NCI-H345 (cell line): ENCODE data around the gene FNDC10.
"Not testable (repeated sequence)": the region's sequence is repeated elsewhere in the genome, so short reads cannot be mapped to it uniquely, and the experiment has no call there.

Source experiments
- DNase-seq: peaks from one replicate; lab custom pipeline; 2025; lab: John Stamatoyannopoulos, UW

The FNDC10 gene

DNA sequence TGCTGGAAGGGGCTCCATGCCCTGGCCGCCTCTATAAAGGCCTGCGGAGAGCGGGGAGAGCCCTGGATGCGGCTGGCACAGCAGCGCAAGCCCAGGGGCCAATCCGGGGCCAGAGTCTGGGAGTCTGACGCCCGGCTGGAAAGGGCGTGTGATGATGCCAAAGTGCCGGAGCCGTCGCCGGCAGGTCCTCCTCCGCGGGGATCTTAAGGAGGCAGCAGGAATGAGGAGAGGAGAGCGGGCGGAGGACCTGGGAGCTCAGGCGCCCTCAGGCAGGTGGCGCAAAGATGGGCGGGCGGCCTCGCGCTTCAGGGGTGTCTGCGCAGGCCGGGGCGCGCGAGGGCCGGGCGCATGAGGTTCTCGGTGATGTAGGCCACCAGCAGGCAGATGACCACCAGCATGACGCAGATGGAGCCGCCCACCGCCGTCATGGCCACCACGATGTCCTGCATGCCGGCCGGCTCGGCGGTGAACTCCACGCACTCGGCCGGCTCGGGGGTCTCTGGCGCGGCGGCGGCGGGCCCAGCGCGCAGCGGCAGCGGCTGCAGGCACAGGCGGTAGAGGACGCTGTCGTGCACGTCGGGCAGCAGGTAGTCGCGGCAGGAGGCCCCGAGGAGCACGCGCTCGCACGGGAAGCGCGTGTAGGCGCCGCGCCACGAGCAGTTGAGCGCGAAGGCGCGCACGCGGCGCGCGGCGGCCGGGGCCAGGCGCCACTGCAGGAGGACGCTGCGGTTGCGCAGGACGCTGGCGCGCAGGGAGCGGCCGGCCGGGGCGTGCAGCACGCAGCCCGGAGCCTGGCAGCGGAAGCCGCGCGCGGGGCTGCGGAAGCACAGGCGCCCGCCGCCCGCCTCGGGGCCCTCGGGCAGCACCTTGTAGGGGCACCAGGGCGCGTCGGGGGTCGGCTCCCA lies 653 bp downstream of the FNDC10 start:
- DNase-seq: peak; percentile 40

DNA sequence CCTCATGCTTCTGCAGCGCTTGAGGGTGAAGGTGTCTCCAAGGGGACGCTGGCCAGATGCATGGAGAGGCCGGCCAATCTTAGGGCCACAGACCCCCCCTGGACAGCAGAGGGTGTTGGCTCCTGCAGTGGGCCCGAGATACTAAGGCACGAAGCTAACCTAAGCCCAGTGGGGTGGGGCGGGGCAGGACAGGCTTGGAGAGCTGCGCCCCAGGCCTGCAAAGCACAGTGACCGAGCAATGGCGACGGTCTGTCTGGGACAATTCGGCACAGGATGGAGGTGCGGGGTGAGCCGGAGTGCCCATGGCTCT lies 1.3 kb downstream of the FNDC10 start:
- DNase-seq: no peak

DNA sequence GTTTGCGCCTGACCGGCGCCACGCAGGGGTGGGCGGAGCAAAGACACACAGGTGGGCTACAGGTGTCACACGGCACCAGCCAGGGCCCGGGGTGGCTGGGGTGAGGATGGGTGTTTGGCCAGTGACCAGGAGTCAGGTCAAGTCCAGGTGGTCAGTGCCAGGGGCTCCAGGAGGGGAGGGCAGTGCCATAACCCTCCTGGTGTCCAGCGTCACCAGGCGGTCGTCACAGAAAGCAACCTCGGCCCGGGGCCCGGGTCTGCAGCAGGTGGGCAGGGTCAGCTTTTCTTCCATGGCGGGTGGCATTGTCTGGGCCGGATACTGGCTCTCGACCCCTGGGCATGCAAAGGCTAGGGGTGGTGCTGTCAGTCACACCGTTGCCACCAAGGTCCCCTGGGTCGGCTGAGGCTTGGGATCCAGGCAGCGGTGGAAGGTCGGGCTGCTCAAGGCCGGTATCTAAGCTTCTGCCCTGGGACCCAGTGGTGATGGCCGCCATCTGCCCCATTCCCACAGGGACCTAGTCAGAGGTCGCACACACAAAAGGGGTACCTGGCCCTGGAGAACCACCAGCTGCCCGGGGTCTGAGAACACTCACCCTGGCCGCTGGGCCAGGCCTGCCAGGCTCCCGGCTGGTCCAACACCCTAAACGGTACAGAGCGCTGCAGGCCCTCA lies 1.8 kb downstream of the FNDC10 start:
- no peak for DNase-seq

DNA sequence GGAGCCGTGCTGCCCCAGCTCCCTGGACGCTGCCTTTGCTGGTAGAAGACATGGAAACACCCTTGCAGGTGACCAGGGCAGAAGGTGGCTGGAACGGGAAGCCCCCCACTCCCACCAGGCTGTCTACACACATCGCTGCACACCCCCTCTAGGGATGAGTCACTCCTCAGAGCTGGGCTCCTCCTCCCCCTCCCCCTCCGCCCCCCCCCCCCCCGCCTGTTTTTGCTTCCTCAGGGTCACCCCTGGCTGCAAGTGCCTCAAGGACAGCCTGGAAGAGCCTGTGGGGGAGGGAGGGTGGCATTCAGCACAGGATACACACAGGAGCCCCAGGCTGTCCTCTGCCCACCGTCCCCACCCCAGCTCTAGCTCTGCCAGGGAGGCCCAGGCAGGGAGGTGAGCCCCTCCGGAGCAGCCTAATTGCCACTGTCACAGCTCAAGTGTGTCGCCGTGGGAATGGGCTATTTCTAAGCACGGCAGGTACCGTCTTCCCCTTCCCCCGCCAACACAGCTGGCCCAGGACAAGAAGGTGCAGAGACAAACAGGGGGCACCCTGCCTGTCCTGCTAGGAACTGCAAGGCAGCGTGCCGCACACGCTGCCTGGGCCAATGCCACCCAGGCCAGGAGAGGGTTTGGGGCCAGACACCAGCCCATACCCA lies 2.5 kb downstream of the FNDC10 start:
- no peak for DNase-seq

DNA sequence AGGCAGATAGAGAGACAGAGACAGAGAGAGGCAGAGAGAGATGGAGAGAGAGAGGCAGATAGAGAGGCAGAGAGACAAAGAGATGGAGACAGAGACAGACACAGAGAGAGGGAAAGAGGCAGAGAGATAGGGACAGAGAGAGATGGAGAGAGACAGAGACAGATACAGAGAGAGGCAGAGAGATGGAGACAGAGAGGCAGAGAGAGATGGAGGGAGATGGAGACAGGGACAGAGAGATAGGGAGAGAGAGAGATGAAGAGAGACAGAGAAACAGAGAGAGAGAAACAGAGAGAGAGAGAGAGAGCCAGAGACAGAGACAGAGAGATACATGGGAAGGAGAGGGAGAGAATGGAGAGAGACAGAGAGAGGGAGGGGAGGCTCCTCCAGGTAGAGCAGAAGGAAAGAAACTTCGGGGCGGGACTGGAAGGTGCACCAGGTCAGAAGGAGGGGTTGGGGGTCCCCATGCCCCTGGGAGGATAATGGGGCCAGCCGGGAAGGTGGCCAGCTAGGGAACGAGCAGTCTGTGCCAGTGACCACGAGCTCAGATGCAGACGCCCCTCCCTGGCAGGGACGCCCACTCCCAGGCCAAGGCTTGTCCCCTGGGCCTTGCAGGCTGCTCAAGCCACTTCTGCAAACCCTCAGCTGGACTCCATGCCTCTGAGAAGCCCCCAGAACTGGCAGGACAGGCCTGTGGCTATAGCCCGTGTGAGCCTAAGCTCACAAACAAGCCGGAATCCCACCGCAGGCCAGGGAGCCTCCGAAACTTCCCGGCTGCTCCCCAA lies 3.3 kb downstream of the FNDC10 start:
- no peak for DNase-seq

DNA sequence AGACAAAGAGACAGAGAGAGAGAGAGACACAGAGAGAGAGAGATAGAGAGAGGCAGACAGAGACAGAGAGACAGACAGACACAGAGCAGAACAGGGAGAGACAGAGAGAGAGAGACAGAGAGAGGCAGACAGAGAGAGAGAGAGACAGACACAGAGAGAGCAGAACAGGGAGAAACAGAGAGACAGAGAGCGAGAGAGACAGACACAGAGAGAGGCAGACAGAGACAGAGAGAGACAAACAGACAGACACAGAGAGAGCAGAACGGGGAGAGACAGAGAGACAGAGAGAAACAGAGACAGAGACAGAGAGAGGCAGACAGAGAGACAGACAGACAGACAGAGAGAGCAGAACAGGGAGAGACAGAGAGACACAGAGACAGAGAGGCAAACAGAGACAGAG lies 4.6 kb downstream of the FNDC10 start:
- not testable (repeated sequence) for DNase-seq

DNA sequence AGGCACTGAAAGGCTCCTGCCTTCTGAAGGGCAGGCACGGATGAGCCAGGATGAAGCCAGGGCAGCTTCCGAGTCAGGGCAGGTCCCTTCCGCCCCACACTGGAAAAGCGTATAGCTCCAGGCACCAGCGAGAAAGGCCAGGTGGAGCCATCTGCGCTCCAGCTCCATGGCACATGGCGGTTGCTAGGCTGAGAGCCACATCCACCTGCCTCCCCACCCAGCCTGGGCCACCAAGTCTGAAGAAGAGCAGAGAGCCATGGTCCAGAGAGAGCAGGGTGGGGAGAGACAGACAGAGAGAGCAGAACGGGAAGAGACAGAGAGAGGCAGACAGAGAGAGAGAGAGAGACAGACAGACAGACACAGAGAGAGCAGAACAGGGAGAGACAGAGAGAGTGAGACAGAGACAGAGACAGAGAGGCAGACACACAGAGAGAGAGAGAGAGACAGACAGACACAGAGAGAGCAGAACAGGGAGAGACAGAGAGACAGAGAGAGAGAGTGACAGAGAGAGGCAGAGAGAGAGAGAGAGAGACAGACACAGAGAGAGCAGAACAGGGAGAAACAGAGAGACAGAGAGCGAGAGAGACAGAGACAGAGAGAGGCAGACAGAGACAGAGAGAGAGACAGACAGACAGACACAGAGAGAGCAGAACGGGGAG lies 5.2 kb downstream of the FNDC10 start:
- peak; percentile 57 for DNase-seq

DNA sequence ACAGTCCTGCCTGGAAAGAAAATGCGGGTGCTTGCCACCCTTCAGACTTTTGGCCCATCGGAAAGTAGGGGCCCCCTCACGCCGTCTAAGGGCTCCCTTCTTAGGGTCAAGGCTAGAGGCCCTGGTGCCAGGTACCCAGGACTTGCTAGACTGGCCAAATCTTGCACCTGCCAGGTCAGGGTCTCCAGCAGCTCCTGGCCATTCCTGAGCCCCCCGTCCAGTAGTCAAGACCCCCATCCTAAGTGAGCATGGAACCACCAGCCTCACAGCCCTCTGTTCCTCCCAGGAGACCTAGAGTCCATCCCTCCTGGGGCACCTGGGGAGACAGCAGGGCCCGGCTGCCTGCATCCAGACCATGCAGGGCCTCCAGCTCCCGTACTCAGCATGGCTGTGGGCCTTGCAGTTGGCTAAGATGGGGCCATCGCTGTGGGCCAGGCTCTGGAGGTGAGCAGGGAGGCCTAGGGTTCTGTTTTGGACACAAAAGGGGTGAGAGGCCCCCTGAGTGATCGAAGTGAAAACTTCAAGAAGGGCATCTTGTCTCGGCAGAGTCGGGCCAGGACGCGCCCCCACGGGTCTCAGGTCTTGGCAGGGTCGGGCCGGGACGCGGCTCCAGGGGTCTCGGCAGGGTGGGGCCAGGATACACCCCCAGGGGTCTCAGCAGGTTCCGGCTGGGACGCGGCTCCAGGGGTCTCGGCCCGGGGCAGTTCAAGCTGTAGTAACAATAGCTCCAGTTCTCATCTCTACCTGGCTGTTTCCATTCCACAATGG lies 5.9 kb downstream of the FNDC10 start:
- no peak for DNase-seq

DNA sequence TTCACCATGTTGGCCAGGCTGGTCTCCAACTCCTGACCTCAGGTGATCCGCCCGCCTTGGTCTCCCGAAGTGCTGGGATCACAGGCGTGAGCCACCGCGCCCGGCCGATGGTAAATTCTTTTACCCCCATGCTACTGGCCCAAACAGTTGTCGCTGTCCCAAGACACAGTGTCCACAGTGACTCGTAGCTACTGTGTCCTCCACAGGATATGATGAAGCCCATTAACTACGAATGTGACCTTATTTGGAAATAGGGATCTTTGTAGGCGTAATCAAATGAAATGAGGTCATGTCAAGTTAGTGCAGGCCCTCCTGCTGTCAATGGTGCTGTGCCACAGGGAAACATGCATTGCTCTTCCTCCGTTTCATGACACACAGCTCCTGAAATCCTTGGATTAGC lies 8.5 kb downstream of the FNDC10 start:
- DNase-seq: no peak

DNA sequence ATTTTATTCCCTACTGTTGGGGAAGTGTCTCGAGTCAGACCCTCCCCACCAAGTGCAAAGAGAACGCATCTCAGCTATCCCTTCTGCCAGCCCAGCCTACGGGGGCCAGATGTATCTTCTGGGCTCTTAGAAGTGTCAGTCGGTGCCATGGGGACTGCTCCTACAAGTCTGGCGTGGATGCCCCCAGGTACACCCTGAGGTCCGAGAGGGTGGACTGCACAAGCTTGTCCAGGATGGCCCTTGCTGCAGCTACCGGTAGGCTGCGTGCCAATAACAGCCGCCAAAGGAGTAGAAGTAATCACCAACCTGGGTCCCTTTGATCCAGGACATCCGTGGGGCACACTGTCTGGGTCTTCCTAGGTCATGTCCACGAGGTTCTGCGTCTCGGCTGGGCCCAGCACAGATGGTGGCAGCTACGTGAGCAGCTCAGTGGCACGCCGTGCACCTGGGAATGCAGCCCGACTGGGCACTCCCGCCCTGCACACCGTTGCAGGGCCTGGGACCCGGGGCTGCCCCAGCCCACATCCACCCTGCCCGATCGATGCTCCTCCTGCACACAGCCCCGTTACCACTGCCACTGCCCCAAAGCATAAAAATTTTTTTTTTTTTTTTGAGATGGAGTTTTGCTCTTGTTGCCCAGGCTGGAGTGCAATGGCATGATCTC lies 16.5 kb downstream of the FNDC10 start:
- no peak for DNase-seq

DNA sequence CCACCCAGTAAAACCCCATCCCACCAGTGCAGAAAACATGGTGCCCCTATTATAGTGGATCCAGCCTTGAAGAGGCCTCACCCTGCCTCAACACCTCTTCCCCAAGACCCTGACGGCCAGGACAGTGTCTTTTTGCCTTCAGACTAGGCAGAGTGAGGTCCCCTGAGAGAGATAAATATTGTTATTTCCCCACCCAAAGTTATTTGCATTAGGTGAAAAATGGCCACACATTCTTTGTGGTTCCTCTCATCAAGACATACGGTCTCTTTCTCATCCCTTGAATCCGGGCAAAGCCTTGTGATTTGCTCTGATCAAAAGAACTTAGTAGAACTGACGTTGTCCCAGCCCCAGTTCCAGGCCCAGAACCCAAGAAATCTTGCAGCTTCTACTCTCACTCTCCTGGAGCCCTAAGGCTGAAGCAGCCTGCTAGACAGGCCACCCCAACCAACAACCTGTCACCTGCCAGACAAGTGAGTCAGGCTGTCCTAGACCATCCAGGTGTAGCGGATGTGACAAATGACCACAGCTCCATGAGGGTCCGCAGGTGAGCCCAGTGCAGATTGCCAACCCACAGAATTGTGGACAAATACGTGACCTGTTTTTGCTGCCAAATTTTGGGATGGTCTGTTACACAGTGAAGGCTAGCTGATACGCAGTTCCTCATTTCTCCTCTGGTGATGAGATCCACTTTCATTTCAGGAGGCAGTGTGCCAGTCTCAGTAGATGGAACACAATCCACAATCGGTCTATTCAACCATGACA lies 17.2 kb downstream of the FNDC10 start:
- no peak for DNase-seq

DNA sequence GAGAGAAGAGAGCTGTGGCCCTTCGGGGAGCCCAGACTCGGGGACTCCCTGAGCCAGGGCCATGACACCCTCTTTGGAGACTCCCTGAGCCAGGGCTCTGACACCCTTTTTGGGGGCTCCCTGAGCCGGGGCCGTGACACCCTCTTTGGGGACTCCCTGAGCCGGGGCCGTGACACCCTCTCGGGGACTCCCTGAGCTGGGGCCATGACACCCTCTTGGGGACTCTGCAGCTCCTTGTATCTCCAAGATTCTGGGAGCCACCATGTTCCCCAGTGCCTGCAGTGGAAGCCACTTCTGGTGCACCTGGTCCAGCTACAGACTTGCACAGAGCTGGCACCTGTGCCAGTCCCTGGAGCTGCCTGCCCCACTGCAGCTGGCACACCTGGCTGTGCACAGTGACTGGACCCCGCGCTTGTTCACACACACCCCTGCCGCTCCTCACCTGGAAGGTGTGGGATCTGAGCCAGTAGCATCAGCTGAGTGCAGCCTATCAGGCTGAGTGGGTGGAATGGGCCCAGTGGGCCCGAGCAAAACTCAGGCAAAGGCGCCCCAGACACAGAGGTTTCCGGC lies 21.5 kb downstream of the FNDC10 start:
- no peak for DNase-seq

DNA sequence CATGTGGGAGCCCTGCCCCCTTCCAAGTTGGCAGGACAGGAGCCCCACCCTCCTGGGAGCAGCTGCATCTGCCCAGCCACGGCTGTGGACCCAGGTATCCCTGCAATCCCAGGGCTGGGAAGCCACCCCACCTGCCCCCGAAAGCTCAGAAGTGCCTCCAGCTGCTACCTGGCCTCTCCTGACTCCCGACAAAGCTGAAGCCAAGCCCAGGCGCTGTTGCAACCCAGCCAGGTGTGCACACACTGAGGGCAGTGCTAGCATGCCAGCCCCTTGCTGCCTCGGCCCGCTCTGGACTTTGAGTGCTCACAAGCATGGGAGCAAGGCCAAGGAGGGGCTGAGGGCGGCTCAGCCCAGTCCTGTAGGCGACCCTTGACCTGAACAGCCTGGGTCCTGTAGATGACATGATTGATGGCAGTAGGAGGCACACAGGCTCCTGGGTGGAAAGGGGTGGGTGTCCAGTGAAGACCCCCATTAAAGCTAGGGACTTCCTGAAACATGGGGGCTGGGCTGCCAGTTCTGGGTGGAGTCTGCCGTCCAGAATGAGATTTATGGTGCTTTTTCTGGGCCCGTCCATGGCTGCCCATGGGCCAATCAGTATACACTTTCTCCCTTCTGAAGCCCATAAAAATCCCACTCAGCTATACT lies 22.4 kb downstream of the FNDC10 start:
- no peak for DNase-seq

DNA sequence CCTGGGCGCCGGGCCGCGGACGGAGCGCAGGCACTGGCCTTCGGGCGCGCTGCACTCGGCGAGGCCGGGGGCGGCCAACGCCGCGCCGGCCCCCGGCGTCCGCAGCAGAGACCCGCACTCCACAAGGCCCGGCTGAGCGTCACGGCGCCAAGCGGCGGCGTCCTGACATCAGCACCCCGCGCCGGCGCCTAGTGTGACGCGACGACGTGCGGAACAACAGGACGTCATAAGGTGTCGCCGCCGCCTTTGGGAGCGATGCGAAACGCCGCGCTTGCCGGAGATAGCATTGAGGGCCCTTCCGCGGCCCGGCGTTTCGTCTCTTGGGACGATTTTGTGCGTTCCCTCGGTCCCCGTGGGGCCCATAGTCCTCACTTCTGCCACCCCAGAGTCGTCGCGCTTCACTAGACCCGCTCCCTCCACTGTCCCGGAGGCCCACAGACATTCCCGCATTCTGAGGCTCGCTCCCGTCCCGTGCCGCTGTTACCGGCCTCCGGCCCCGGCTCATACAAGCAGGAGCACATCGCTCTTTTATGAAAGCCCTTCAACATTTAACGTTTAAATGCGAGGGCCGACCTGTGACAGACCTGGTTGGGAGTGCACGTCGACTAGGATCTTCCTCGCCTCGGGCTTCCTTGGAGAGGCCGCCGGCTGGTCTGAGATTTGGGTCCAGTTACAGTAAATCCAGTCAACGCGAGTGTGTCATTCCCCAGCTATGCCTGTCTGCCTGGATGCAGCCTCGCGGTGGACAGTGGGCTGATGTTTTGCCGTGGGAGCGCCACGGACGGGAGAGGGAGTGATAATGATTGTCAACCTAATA lies 25.0 kb downstream of the FNDC10 start, which contains the start of gene SSU72:
Gene SSU72, minus strand, starts transcription at position 143 of the 817 bp plus-strand sequence. CDS start 306 bp downstream, outside the sequence.
- DNase-seq: peak; percentile 93

DNA sequence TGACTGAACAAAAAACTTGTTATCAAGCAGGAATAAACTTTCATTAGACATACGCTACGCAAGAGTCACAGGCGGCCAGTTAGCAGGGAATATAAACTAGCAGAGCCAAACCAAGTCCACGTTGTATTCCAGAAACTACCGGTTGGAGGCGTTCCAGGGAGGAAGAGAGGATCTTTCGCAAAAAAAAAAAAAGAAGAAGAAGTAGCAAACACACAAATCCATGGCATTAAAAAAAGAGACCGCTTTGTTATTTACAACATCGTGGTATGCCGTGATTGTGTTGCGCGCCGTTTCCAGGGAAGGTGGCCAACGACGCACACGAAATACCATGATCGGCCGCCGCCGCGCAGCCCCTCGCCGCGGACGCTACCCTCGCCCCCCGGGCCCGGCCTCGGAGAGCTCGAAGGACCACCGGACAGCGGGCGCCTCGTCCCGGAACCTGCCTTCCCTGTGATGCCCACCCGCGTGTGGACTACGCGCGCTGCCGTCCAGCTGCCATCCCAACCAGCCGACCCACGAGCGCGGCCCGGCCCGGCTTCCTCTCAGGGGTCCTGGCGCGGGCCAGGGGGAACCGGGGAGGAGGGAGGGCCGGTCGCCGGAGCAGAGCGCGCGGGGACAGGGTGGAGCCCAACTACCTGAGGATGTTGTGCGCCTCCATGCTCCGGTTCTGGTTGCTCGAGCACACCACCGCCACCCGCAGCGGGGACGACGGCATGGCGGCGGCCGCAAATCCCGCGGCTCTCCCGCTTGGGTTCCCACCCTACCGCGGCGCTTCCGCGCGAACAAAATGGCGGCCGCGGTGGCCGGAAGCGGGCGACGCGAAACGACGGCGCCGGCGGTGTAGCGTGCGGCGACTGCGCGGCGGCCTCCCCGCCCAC lies 25.9 kb downstream of the FNDC10 start:
- DNase-seq: peak; percentile 78

DNA sequence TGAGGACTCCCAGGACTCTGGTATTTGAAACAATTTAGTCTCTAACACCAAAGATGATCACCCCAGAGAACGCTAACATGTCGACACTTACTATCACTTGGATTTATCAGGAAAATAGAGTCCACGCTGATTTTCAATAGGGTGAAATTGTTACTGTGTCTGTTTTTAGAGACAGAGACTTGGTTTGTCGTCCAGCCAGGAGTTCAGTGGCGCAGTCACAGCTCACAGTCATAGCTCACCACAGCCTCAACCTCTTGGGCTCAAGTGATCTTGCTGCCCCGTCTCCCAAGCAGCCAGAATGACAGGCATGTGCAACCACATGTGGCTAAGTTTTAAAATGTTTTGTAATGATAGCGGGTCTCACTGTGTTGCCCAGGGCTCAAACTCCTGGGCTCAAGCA lies 30.6 kb downstream of the FNDC10 start:
- no peak for DNase-seq

DNA sequence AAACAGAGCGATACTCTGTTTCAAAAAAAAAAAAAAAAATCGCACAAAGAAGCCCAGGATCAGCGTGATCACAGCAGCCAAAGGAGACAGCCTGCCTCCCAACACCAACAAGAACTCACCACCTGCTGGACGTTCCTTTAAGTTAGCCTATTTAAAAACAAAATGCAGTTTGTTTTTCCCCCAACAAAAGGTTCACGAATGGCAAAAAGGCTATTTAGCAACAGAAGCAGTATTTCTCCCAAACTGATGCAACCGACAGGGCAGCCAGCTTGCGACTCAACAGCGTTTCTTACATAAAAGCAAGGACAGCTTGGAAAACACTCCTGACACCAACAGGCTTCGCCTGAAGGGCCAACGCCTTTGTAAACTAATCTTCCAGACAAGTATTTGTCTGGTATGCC lies 32.0 kb downstream of the FNDC10 start:
- DNase-seq: no peak
